ENCODE measurements around the gene CORO1C.

CORO1C gene

DNA sequence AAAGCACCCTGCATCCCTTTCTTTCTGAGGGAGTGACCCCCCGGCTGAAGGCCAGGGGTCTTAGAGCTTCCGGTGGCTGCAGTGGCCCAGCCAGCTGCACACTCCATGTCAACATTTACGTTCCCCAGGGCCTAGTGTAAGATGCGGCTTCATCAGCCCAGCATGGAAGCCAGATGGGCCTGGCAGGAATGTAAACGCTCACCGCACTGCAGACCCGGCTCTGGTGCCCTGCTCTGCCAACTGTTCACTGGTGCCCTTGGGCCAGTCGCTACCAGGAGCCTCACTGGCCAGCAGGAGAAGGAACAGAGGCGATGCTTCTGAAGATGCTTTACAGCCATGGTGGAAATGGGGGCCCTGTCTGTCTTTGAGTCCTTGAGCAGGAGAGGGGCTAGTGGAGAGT lies 124.8 kb downstream of the CORO1C start:
- no peak for DNase-seq (ENCODE audit: extremely low read depth, insufficient read length)
- H3K4me3 ChIP-seq (replicated peaks; ENCODE audit: low read depth, low read length): no peak overlapping the region
- no peaks in the 10 kb centered on the region for H3K27me3 ChIP-seq (replicated peaks; ENCODE audit: control insufficient read depth, insufficient read depth, low read length)
- TF ChIP-seq, protein P1, sequence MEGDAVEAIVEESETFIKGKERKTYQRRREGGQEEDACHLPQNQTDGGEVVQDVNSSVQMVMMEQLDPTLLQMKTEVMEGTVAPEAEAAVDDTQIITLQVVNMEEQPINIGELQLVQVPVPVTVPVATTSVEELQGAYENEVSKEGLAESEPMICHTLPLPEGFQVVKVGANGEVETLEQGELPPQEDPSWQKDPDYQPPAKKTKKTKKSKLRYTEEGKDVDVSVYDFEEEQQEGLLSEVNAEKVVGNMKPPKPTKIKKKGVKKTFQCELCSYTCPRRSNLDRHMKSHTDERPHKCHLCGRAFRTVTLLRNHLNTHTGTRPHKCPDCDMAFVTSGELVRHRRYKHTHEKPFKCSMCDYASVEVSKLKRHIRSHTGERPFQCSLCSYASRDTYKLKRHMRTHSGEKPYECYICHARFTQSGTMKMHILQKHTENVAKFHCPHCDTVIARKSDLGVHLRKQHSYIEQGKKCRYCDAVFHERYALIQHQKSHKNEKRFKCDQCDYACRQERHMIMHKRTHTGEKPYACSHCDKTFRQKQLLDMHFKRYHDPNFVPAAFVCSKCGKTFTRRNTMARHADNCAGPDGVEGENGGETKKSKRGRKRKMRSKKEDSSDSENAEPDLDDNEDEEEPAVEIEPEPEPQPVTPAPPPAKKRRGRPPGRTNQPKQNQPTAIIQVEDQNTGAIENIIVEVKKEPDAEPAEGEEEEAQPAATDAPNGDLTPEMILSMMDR (IDR thresholded peaks at IDR 0.05; ENCODE audit: insufficient read depth, low read length, poor library complexity, severe bottlenecking): no peak
- H3K36me3 ChIP-seq (ENCODE audit: control insufficient read depth, insufficient read depth, low read length): no peaks in the 10 kb centered on the region

DNA sequence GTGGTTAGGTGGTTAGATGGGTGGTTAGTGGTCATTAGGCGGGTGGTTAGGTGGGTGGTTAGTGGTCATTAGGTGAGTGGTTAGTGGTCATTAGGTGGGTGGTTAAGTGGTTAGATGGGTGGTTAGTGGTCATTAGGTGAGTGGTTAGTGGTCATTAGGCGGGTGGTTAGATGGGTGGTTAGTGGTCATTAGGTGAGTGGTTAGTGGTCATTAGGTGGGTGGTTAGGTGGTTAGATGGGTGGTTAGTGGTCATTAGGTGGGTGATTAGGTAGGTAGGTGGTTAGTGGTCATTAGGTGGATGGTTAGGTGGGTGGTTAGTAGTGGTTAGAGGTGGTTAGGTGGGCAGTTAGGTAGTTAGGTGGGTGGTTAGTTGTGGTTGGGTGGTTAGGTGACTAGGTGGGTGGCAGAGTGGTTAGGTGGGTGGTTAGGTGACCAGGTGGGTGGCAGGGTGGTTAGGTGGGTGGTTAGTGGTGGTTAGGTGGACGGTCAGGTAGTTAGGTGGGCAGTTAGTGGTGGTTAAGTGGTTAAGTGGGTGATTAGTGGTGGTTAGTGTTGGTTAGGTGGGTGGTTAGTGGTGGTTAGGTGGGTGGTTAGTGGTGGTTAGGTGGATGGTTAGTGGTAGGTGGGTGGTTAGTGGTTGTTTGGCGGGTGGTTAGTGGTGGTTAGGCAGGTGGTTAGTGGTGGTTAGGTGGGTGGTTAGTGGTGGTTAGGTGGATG lies 125.5 kb downstream of the CORO1C start:
- no peaks in the 10 kb centered on the region for H3K36me3 ChIP-seq (ENCODE audit: control insufficient read depth, insufficient read depth, low read length)
- H3K27me3 ChIP-seq (replicated peaks; ENCODE audit: control insufficient read depth, insufficient read depth, low read length): no peaks in the 10 kb centered on the region
- H3K4me3 ChIP-seq (replicated peaks; ENCODE audit: low read depth, low read length): no peak overlapping the region
- no peak for DNase-seq (ENCODE audit: extremely low read depth, insufficient read length)
- TF ChIP-seq, protein P1 (IDR thresholded peaks at IDR 0.05; ENCODE audit: insufficient read depth, low read length, poor library complexity, severe bottlenecking): no peak

DNA sequence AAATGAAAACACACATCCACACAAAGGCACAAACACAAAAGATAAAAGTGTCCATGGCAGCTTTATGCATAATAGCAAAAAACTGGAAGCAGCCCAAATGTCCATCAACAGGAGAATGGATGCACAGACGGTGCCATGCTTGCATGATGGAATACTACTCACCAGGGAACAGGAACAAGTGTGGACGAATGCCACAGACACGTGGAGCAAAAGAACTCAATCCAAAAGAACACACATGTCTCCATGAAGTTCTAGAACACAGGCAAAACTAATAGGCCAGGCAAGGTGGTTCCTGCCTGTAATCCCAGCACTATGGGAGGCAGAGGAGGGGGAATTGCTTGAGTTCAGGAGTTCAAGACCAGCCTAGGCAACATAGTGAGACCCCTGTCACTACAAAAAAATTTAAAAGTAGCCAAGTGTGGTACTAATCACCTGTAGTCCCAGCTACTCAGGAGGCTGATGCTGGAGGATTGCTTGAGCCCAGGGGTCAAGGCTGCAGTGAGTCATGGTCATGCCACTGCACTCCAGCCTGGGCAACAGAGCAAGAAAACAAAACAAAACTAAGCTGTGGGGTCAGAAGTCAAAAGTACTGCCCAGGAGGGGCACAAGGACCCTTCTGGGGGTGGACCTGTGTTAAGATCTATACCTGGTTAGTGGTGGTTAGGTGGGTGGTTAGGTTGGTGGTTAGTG lies 126.2 kb downstream of the CORO1C start:
- Histone ChIP-seq H3K36me3 (ENCODE audit: control insufficient read depth, insufficient read depth, low read length) (no peaks in the 10 kb centered on the region), H3K27me3 (replicated peaks; ENCODE audit: control insufficient read depth, insufficient read depth, low read length) (no peaks in the 10 kb centered on the region), H3K4me3 (replicated peaks; ENCODE audit: low read depth, low read length) (no peak overlapping the region)
- TF ChIP-seq, protein P1 (IDR thresholded peaks at IDR 0.05; ENCODE audit: insufficient read depth, low read length, poor library complexity, severe bottlenecking): no peak
- DNase-seq (ENCODE audit: extremely low read depth, insufficient read length): no peak

DNA sequence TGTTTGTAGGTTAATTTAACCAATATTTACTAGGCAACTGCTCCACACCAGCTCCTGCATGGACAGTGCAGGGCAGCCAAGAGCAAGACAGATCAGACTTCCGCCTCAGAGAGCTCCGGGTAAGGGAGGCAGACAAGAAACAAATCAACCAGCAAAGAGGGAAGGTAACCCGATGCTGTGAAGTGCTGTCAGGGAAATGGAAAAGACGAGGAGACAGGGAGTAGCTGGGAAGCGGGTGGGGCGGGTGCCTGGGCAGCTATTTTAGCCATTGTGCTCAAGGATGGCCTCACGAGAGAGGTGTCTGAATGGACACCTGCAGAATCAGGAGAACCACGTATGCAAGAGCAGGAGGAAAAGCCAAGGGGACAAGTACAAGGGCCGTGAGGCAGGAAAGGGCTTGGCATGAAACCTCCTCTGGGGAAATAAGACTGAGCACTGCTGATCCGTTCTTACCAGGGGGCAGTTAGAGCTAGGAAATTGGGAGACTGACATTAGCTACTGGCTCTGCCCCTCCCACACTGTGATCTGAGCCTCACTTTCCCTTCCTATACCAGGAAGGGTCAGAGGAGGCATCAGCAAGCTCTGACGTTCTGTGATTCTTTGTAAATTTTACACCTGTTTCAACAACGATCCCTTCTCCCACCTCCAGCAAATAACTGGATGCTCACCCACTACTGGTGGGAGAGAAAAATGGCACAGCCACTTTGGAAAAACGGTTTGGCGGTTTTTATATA lies 126.9 kb downstream of the CORO1C start:
- no peak for DNase-seq (ENCODE audit: extremely low read depth, insufficient read length)
- Histone ChIP-seq H3K27me3 (replicated peaks; ENCODE audit: control insufficient read depth, insufficient read depth, low read length) (no peaks in the 10 kb centered on the region), H3K36me3 (ENCODE audit: control insufficient read depth, insufficient read depth, low read length) (no peaks in the 10 kb centered on the region), H3K4me3 (replicated peaks; ENCODE audit: low read depth, low read length) (no peak overlapping the region)
- TF ChIP-seq, protein P1 (IDR thresholded peaks at IDR 0.05; ENCODE audit: insufficient read depth, low read length, poor library complexity, severe bottlenecking): no peak

DNA sequence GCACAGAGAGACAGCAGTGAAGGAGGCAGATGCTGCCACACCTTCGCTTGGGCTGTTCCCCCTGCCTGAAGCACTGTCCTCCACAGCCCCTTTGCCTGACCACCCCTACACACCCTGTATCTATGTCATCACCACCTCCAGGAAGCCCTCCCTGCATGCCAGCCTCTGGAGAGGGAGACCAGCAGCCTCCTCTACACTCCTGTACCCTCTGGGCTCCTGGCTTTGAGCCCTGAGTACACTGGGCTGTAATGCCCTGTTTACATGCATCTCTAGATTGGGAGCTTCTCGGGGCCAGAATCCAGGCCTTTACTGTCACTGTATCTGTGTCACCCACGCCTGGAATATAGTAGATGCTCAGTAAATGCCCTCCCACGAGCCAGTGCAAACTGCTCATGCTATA lies 127.6 kb downstream of the CORO1C start:
- TF ChIP-seq, protein P1 (IDR thresholded peaks at IDR 0.05; ENCODE audit: insufficient read depth, low read length, poor library complexity, severe bottlenecking): no peak
- DNase-seq (ENCODE audit: extremely low read depth, insufficient read length): no peak
- no peaks in the 10 kb centered on the region for H3K27me3 ChIP-seq (replicated peaks; ENCODE audit: control insufficient read depth, insufficient read depth, low read length)
- no peaks in the 10 kb centered on the region for H3K36me3 ChIP-seq (ENCODE audit: control insufficient read depth, insufficient read depth, low read length)
- H3K4me3 ChIP-seq (replicated peaks; ENCODE audit: low read depth, low read length): no peak overlapping the region
